Measurements from ENCODE around the gene RGL3. TPM values are rescaled to one million over a fixed set of nuclear protein-coding genes. Genes with fewer than 3 reads are reported as not detected.

The RGL3 gene
- total RNA-seq, 1 experiment from 2014 or later: 65.9 TPM

GRCh38 chr19:11421371-11422098 lies 2.4 kb upstream of the RGL3 start:
- Histone ChIP-seq H3K4ac (ENCODE audit: low read depth, low read length) (no peak overlapping the region), H3T11ph (ENCODE audit: low read length) (no peak overlapping the region), H4K5ac (ENCODE audit: insufficient read length, low read depth, low read length) (no peak overlapping the region), H3K9ac (ENCODE audit: extremely low read depth, insufficient read length, low read length) (peak overlapping the region; percentile 23), H3K56ac (ENCODE audit: insufficient read length, low read depth, low read length) (no peak overlapping the region), H2BK15ac (ENCODE audit: low read depth, low read length) (no peak overlapping the region), H3K27ac (ENCODE audit: insufficient read length, low read depth, low read length) (no peak overlapping the region), H3K23ac (ENCODE audit: insufficient read length, low read depth, low read length) (no peak overlapping the region), H3K23me2 (ENCODE audit: insufficient read length, low read depth, low read length, poor library complexity, severe bottlenecking) (peaks cover 32% of the 10 kb centered on the region), H3K79me1 (ENCODE audit: insufficient read depth, low read depth, low read length, poor library complexity, severe bottlenecking) (no peaks in the 10 kb centered on the region), H2BK120ac (ENCODE audit: low read depth, low read length, poor library complexity, severe bottlenecking) (no peak overlapping the region), H3K79me2 (ENCODE audit: insufficient read depth, low read length) (no peaks in the 10 kb centered on the region), H2AK5ac (ENCODE audit: insufficient read length, low read length) (no peak overlapping the region), H3K9me3 (ENCODE audit: control insufficient read depth, low read depth, low read length) (no peaks in the 10 kb centered on the region), H2BK5ac (ENCODE audit: insufficient read length, low read length) (no peak overlapping the region), H3K14ac (ENCODE audit: insufficient read depth, low read length) (no peak overlapping the region), H2BK12ac (ENCODE audit: insufficient read length, low read depth, low read length) (no peak overlapping the region), H4K8ac (replicated peaks; ENCODE audit: insufficient read length, low read depth, low read length) (no peak overlapping the region), H3K18ac (ENCODE audit: insufficient read length, low read depth, low read length) (peak overlapping the region; percentile 32), H4K91ac (ENCODE audit: insufficient read length, low read depth, low read length) (no peak overlapping the region), H4K20me1 (ENCODE audit: control insufficient read depth, insufficient read depth, insufficient read length) (no peaks in the 10 kb centered on the region), H3K27me3 (ENCODE audit: insufficient read depth, low read length) (no peaks in the 10 kb centered on the region; the same call in 1 of the 2 replicates), H3K4me1 (ENCODE audit: insufficient read depth, low read length) (no peaks in the 10 kb centered on the region), H2BK20ac (ENCODE audit: low read depth, low read length, poor library complexity, severe bottlenecking) (no peak overlapping the region), H2AFZ (ENCODE audit: low read length) (peak overlapping the region; percentile 70), H3K4me2 (ENCODE audit: insufficient read depth, insufficient read length, low read length) (peak overlapping the region; percentile 72)
- H3K4me3 Mint-ChIP-seq: peak overlapping the region; percentile 69 to 92
- peak overlapping the region; percentile 90 to 95 (median 90); a peak in 4 of 7 replicates for H3K27ac Mint-ChIP-seq
- no CpG with 5 or more reads among the region's 36 CpGs for WGBS (ENCODE audit: extremely low coverage, insufficient read length, low lambda C conversion rate)
- H3K9me3 Mint-ChIP-seq: no peaks in the 10 kb centered on the region; a peak in 2 of 5 replicates
- H3K36me3 Mint-ChIP-seq (ENCODE audit: insufficient read depth in 1 of 3, low read depth in 3 of 3): peaks cover 0 to 3% (median 2%) of the 10 kb centered on the region in 3 experiments; a peak in 3 of 7 replicates
- H3K27me3 Mint-ChIP-seq (ENCODE audit: low read depth): peaks cover 27% of the 10 kb centered on the region
- no peak for TF ChIP-seq CTCF (conservative IDR thresholded peaks at IDR 0.05)
- H3K4me1 Mint-ChIP-seq: peaks cover 23 to 31% of the 10 kb centered on the region in 2 experiments
- peak; percentile 92 for DNase-seq

Measured in H9 (cell line).